ENCODE results near the gene EREG. TPM values are rescaled to one million over a fixed set of nuclear protein-coding genes. Genes with fewer than 3 reads are reported as not detected.
A peak's percentile ranks its signal among the peaks of the same experiment; 100 is the strongest.

EREG gene
- total RNA-seq, 4 donors from 2014 or later: 2.4 to 7.8 (median 4.8) TPM

DNA sequence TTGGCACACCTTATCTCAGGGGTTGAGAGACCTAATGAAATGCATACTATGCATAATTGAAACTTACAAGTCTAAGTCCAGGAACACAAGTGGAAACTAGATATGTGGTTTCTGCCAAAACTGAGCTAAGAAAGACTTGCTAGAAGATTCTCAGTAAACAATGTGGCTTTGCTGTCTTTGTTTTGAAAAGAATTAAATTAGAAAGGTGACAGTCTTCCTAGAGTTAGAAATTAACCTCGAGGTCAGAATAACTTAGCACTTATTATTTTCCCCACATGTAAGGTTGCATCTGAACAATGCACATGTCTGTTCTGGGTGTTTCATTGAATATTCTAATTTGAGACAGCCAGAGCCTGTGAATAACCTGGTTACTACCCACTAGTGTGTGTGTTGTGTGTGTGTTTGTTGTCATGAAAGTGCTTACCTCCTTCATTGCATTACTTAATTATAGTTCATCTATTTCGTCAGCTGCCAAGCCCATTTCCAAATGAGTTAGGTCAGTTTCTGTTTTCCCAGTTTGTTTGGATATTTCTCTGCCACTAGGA, 1.5 kb downstream of the EREG start:
- ATAC-seq: no peak
- Histone ChIP-seq H3K9me3 (no peaks in the 10 kb centered on the region), H3K4me3 (peak overlapping the region; percentile 64 to 66), H3K36me3 (no peaks in the 10 kb centered on the region), H3K27ac (peak overlapping the region in 3 of 4 donors; percentile 44 to 90 (median 86)), H3K4me1 (peaks cover 0 to 36% (median 0%) of the 10 kb centered on the region in 3 donors), H3K27me3 (no peaks in the 10 kb centered on the region)
- WGBS, 2 donors (ENCODE audit: low coverage in 1 of 2): 38 to 44% methylated on average over 2 of the region's 2 CpGs
- no peak for TF ChIP-seq POLR2AphosphoS5 (IDR thresholded peaks at IDR 0.05)
- no peak for TF ChIP-seq POLR2A (IDR thresholded peaks at IDR 0.05)
- TF ChIP-seq EP300 (IDR thresholded peaks at IDR 0.05): no peak
- no peak for TF ChIP-seq CTCF (IDR thresholded peaks at IDR 0.05)

GRCh38 chr4:74367656-74368290, 2.8 kb downstream of the EREG start:
- Histone ChIP-seq H3K36me3 (no peaks in the 10 kb centered on the region), H3K27me3 (no peaks in the 10 kb centered on the region), H3K27ac (peak overlapping the region in 1 of 4 donors; percentile 25), H3K4me1 (peaks cover 0 to 36% (median 0%) of the 10 kb centered on the region in 3 donors), H3K4me3 (no peak overlapping the region), H3K9me3 (no peaks in the 10 kb centered on the region)
- TF ChIP-seq CTCF (IDR thresholded peaks at IDR 0.05) (no peak), POLR2AphosphoS5 (IDR thresholded peaks at IDR 0.05) (no peak), POLR2A (IDR thresholded peaks at IDR 0.05) (no peak), EP300 (IDR thresholded peaks at IDR 0.05) (no peak)
- 30 to 60% methylated on average over 1 of the region's 1 CpG for WGBS, 2 donors (ENCODE audit: low coverage in 1 of 2)
- ATAC-seq: no peak

DNA sequence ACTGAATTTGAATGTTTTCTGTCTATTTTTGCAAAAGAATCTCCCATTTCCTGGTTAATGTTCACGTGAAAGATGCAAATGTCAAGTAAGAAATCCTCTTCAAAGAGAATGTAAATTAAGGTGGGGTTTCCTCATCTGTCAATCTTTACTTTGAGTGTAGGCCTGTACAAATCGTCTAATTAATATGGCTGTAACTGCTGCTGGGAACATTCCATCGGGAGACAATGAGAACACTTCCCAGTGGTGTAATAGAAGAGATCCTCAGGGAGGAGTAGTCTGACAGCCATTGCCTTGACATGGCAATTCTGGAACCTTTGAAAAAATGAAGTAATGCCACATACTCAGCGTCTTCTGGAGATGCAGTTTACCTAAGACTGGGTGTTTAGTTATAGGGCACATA, 3.7 kb downstream of the EREG start:
- Histone ChIP-seq H3K27me3 (no peaks in the 10 kb centered on the region), H3K4me1 (peaks cover 0 to 36% (median 0%) of the 10 kb centered on the region in 3 donors), H3K27ac (no peak overlapping the region), H3K4me3 (no peak overlapping the region), H3K9me3 (no peaks in the 10 kb centered on the region), H3K36me3 (no peaks in the 10 kb centered on the region)
- ATAC-seq: no peak
- TF ChIP-seq POLR2AphosphoS5 (IDR thresholded peaks at IDR 0.05) (no peak), POLR2A (IDR thresholded peaks at IDR 0.05) (no peak), CTCF (IDR thresholded peaks at IDR 0.05) (no peak), EP300 (IDR thresholded peaks at IDR 0.05) (no peak)
- WGBS, 2 donors (ENCODE audit: low coverage in 1 of 2): 47 to 67% methylated on average over 4 of the region's 4 CpGs

DNA sequence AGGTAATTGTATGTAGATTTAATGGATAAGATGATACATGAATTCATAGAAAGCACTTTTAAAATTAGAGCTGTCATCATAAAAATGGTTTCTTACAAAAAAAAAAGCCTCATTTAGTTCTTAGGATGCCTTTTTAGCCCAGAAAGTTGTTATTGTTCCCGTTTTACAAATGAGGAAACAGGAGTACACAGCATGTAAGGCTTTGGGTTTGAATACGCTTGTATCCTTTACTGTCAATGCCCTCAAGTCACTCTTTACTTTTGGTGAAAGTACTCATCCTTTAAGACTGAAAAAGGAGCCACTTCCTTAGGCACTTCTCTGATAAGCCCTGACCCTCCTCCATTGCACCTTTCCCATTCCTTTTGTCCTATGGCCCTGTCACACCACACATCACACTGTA, 4.9 kb downstream of the EREG start:
- Histone ChIP-seq H3K4me3 (no peak overlapping the region), H3K36me3 (no peaks in the 10 kb centered on the region), H3K27ac (peak overlapping the region in 1 of 4 donors; percentile 32), H3K4me1 (peaks cover 0 to 24% (median 0%) of the 10 kb centered on the region in 3 donors), H3K9me3 (no peaks in the 10 kb centered on the region), H3K27me3 (no peaks in the 10 kb centered on the region)
- 41 to 70% methylated on average over 2 of the region's 2 CpGs for WGBS, 2 donors (ENCODE audit: low coverage in 1 of 2)
- ATAC-seq: no peak
- TF ChIP-seq EP300 (IDR thresholded peaks at IDR 0.05) (no peak), POLR2A (IDR thresholded peaks at IDR 0.05) (no peak), POLR2AphosphoS5 (IDR thresholded peaks at IDR 0.05) (no peak), CTCF (IDR thresholded peaks at IDR 0.05) (no peak)

DNA sequence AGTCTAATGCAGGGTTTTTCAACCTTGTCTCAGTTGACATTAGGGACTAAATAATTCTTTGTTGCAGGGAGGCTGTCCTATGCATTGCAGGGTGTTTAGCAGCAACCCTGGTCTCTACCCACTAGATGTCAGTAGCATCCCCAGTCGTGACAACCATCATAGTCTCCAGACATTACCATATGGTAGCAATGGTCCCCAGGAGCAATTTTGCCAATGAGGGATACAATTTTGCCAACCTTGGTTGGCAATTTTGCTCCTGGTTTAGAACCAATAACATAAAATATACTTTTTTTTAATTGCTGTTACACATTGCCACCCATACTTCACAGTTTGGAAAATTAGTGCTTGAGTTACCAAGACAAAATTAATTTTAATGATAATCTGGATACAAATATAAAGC, 6.0 kb downstream of the EREG start:
- no peaks in the 10 kb centered on the region for H3K9me3 ChIP-seq
- no peaks in the 10 kb centered on the region for H3K27me3 ChIP-seq
- H3K4me1 ChIP-seq: peaks cover 0 to 22% (median 0%) of the 10 kb centered on the region in 3 donors
- TF ChIP-seq CTCF (IDR thresholded peaks at IDR 0.05) (peak; percentile 16 to 59 (median 28)), POLR2AphosphoS5 (IDR thresholded peaks at IDR 0.05) (no peak), EP300 (IDR thresholded peaks at IDR 0.05) (no peak)
- 13 to 31% methylated on average over 1 of the region's 1 CpG for WGBS, 2 donors (ENCODE audit: low coverage in 1 of 2)
- no peak for ATAC-seq
- no peak overlapping the region for H3K4me3 ChIP-seq
- peak overlapping the region in 1 of 4 donors; percentile 17 for H3K27ac ChIP-seq
- H3K36me3 ChIP-seq: no peaks in the 10 kb centered on the region

Measured in gastroesophageal sphincter (tissue), 4 donors.